Measurements from ENCODE around the gene ABLIM2.

GRCh38 chr4:8156617-8157016 is 2.0 kb downstream of the ABLIM2 start:
- TF ChIP-seq CTCF (IDR thresholded peaks at IDR 0.05; ENCODE audit: insufficient read depth, low read length, poor library complexity, severe bottlenecking), result no peak
- TF ChIP-seq EZH2phosphoT487 (conservative IDR thresholded peaks at IDR 0.05; ENCODE audit: low read length), result no peak
